Activated T-helper 17 cell treated with anti-CD3 and anti-CD28 coated beads, Interleukin-2, amount 50 U/mL, for 72 hours (primary cell): ENCODE measurements around the gene CCDC144A. TPM values are rescaled to one million over a fixed set of nuclear protein-coding genes. Genes with fewer than 3 reads are reported as not detected.
"Not testable (repeated sequence)": the region's sequence is repeated elsewhere in the genome, so short reads cannot be mapped to it uniquely, and the experiment has no call there.

ENCODE experiments used
- ATAC-seq: fragments of 150-1000 bp; cut with Tn5 transposase; replicated peaks from 2 replicates; pipeline ENCODE4 v1.10.0; 2021; ENCODE audit warnings: mild to moderate bottlenecking, moderate library complexity
- H3K27ac Mint-ChIP-seq: one replicate; pipeline ENCODE4 v1.8.0; 2022; ENCODE audit warnings: mixed read lengths
- H3K27me3 Mint-ChIP-seq: one replicate; pipeline ENCODE4 v1.8.0; 2022; ENCODE audit warnings: mixed read lengths
- H3K36me3 Mint-ChIP-seq: one replicate; pipeline ENCODE4 v1.8.0; 2022; ENCODE audit warnings: low read depth, mild to moderate bottlenecking, mixed read lengths
- H3K4me1 Mint-ChIP-seq: one replicate; pipeline ENCODE4 v1.8.0; 2022; ENCODE audit warnings: mixed read lengths
- H3K4me3 Mint-ChIP-seq: one replicate; pipeline ENCODE4 v1.8.0; 2022; ENCODE audit warnings: mild to moderate bottlenecking, mixed read lengths
- H3K9me3 Mint-ChIP-seq: one replicate; pipeline ENCODE4 v1.8.0; 2022; ENCODE audit warnings: mixed read lengths
- total RNA-seq, 2 donors: library from RNA; stranded (reverse); gene quantifications; one replicate each; pipeline ENCODE4 v1.2.3, GENCODE V29; 2022

The CCDC144A gene
- total RNA-seq, 2 donors from 2014 or later = 8.2 to 13.4 TPM

GRCh38 chr17:16687151-16687550 lies 2.9 kb upstream of the CCDC144A start:
- H3K27ac Mint-ChIP-seq, H3K9me3 Mint-ChIP-seq, ATAC-seq, H3K36me3 Mint-ChIP-seq, H3K4me3 Mint-ChIP-seq, H3K4me1 Mint-ChIP-seq: not testable (repeated sequence)
- H3K27me3 Mint-ChIP-seq = peaks cover 19% of the 10 kb centered on the region

DNA sequence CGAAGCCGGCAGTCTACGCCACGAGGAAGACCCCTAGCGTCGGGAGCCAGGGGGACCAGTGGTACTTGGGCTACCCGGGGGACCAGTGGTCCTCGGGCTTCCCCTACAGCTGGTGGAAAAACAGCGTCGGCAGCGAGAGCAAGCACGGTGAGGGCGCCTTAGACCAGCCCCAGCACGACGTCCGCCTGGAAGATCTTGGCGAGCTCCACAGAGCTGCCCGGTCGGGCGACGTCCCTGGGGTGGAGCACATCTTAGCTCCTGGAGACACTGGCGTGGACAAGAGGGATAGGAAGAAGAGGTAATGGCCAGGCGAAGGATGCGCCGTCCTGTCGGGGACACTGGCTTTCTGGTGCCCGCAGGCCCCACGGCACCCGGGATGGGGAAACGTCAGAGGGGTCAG lies 406 bp downstream of the CCDC144A start:
- not testable (repeated sequence) for H3K4me3 Mint-ChIP-seq, H3K9me3 Mint-ChIP-seq, H3K27ac Mint-ChIP-seq, H3K4me1 Mint-ChIP-seq, H3K36me3 Mint-ChIP-seq, H3K27me3 Mint-ChIP-seq
- ATAC-seq = peak; percentile 29

- H3K27me3 Mint-ChIP-seq, H3K36me3 Mint-ChIP-seq, H3K27ac Mint-ChIP-seq, H3K9me3 Mint-ChIP-seq, H3K4me1 Mint-ChIP-seq, H3K4me3 Mint-ChIP-seq, ATAC-seq: not testable (repeated sequence)
Measured at GRCh38 chr17:16697603-16698002, 7.6 kb downstream of the CCDC144A start.

- not testable (repeated sequence) for H3K36me3 Mint-ChIP-seq, H3K4me1 Mint-ChIP-seq, H3K9me3 Mint-ChIP-seq, H3K27ac Mint-ChIP-seq, ATAC-seq
- Mint-ChIP-seq H3K4me3 (peak overlapping the region; percentile 60), H3K27me3 (peaks cover 30% of the 10 kb centered on the region)
Measured at GRCh38 chr17:16745492-16746203, 55.6 kb downstream of the CCDC144A start.

DNA sequence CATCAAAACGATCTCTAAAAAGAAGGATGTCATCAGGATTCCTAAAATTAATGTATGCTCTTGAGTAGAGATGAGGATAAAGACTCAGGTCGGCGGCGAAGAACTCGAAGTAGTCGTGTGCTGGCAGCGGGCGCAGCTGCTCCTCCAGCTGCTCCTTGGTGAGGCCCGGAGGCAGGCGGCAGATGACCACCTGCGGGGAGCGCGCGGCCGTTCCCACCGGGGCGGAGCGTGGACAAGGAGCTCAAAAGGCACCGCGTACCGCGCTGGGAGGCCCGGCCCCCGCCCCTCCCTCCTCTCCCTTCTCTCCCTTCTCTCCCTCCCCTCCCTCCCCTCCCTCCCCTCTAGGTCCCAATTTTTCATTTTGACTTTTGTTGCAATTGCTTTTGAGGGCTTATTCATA lies 56.5 kb downstream of the CCDC144A start:
- Mint-ChIP-seq H3K27me3 (peaks cover 37% of the 10 kb centered on the region), H3K4me3 (peak overlapping the region; percentile 60)
- ATAC-seq, H3K27ac Mint-ChIP-seq, H3K36me3 Mint-ChIP-seq, H3K9me3 Mint-ChIP-seq, H3K4me1 Mint-ChIP-seq: not testable (repeated sequence)

- not testable (repeated sequence) for H3K27ac Mint-ChIP-seq, H3K9me3 Mint-ChIP-seq, H3K4me1 Mint-ChIP-seq, H3K4me3 Mint-ChIP-seq, H3K36me3 Mint-ChIP-seq, ATAC-seq
- H3K27me3 Mint-ChIP-seq = peaks cover 29% of the 10 kb centered on the region
Measured at GRCh38 chr17:16750515-16750914, 60.5 kb downstream of the CCDC144A start.

DNA sequence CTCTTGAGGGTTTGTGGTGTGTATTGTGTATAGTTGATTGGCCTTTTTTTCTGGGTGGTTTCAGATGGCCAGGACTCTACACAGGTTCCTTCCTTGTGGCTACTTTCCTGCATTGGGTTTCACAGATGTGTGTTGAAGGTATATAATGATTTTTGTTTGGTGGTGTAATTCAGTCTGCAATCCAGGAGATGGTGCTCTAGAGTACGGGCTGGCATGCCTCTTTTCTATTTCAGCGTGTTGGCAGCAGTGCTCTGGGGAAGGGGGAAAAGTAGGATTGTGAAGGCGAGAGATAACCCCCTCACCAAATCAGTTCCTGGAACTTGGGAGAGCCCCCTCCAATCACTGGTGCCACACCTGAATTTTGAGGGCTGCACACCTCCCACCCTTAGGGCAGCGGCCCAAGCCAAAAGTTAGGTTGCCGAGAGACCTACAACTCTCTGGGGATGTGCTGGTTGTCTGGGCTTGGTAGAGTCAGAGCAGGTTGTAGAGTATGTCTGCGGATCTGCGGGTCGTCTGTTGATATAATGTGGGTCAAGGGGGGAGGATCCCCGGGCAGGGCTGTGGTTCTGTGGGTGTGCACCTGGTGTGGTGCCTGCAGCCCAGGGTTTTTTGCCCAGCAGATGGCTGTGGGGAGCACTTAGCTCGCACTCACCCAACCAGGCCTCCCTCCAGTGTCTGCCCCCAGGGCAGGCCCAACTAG lies 61.3 kb downstream of the CCDC144A start:
- H3K36me3 Mint-ChIP-seq, H3K4me3 Mint-ChIP-seq, H3K27ac Mint-ChIP-seq, H3K4me1 Mint-ChIP-seq, H3K9me3 Mint-ChIP-seq, ATAC-seq: not testable (repeated sequence)
- peaks cover 21% of the 10 kb centered on the region for H3K27me3 Mint-ChIP-seq

DNA sequence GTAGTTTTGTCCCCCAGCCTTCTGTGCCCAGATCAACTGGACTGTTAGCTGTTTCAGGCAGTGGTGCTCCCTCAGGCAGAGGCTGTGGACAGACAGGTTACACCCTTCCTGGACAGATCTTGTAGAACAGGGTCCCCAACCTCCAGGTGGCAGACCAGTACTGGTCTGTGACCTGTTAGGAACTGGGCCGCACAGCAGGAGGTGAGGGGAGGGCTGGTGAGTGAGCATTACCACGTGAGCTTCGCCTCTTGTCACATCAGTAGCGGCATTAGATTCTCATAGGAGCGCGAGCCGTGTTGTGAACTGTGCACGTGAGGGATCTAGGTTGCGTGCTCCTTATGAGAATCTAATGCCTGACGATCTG lies 61.9 kb downstream of the CCDC144A start:
- not testable (repeated sequence) for ATAC-seq, H3K9me3 Mint-ChIP-seq, H3K27ac Mint-ChIP-seq, H3K36me3 Mint-ChIP-seq, H3K4me1 Mint-ChIP-seq, H3K4me3 Mint-ChIP-seq
- peaks cover 19% of the 10 kb centered on the region for H3K27me3 Mint-ChIP-seq

DNA sequence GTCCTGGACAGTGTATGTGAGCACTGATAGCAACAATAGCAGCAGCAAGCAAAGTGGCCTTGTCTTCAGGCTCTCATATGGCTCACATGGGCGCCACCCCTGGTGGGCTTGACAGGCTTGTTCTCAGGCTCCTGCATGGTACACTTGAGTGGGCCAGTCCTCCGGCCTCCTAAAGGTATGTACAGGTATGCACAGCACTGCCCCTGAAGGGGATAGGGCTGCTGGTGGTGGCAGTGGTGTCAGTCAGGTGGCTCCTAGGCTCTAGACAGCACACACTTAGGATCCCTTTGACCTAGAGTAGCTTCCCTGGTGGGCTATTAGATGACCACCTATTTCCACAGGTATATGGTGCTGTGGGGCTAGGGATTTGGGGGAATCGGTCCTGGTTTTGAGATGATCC lies 67.5 kb downstream of the CCDC144A start:
- H3K9me3 Mint-ChIP-seq, H3K4me1 Mint-ChIP-seq, ATAC-seq, H3K36me3 Mint-ChIP-seq, H3K27me3 Mint-ChIP-seq, H3K4me3 Mint-ChIP-seq, H3K27ac Mint-ChIP-seq: not testable (repeated sequence)

- H3K9me3 Mint-ChIP-seq, H3K36me3 Mint-ChIP-seq, H3K27me3 Mint-ChIP-seq, H3K27ac Mint-ChIP-seq, H3K4me3 Mint-ChIP-seq, ATAC-seq, H3K4me1 Mint-ChIP-seq: not testable (repeated sequence)
Measured at GRCh38 chr17:16758177-16758576, 68.1 kb downstream of the CCDC144A start.

DNA sequence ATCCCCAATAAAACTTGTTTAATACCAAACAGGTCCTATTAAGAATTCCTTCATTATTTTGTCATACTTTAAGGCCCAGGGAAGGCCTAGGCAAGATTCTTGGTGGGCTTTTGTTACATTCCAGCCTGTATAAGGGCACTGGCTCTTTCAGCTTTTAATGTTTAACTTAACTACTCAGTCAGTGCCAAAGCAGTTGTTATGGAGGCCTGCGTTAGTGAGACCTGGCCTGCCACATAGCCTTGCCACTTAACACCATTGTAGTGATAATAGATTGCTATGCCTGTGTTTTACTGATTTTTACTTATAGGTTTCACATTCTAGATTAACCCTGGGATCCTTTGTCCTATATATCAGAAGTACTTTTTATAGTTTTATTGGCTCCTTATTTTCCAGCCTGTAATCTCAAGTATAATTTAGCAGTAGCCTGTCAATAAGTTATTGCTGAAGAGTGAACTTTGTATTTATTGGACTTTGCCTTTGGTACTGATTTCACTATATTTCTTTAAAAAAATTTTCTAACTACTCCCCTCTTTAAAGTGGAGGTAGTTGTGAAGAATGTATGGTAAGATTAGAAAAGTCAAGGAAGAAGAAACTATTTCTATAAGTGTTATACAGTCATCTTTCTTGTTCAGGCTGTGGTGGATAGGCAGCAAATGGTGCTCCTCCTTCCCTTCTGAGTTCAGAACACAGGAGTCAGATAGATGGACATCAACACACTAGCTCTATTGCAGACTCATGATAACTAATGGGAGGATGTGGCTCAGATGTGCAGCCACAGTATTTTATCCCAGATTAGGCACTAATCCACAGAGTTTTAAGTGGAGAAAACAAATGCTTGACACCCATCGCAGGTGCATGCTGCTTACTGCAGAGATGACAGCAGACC lies 78.5 kb downstream of the CCDC144A start:
- H3K4me3 Mint-ChIP-seq, H3K36me3 Mint-ChIP-seq, H3K27ac Mint-ChIP-seq, H3K9me3 Mint-ChIP-seq, H3K4me1 Mint-ChIP-seq, H3K27me3 Mint-ChIP-seq, ATAC-seq: not testable (repeated sequence)

GRCh38 chr17:16772394-16773145 lies 82.5 kb downstream of the CCDC144A start:
- H3K36me3 Mint-ChIP-seq, H3K27ac Mint-ChIP-seq, H3K4me3 Mint-ChIP-seq, ATAC-seq, H3K9me3 Mint-ChIP-seq, H3K4me1 Mint-ChIP-seq, H3K27me3 Mint-ChIP-seq: not testable (repeated sequence)

DNA sequence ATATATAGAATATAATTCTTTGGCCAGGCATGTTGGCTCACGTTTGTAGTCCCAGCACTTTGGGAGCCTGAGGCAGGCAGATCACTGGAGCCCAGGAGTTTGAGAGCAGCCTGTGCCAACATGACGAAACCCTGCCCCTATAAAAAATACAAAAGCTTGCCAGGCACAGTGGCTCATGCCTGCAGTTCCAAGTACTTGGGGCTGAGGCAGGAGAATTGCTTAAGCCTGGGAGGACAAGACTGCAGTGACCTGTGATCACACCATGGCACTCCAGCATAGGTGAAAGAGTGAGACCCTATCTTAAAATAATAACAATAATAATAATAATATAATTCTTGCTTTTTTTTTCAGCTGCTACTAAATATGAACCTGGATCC lies 83.1 kb downstream of the CCDC144A start:
- H3K9me3 Mint-ChIP-seq, H3K27ac Mint-ChIP-seq, ATAC-seq, H3K4me3 Mint-ChIP-seq, H3K27me3 Mint-ChIP-seq, H3K36me3 Mint-ChIP-seq, H3K4me1 Mint-ChIP-seq: not testable (repeated sequence)

- ATAC-seq, H3K27ac Mint-ChIP-seq, H3K9me3 Mint-ChIP-seq, H3K4me1 Mint-ChIP-seq, H3K4me3 Mint-ChIP-seq, H3K27me3 Mint-ChIP-seq, H3K36me3 Mint-ChIP-seq: not testable (repeated sequence)
Measured at GRCh38 chr17:16787851-16788250, 97.8 kb downstream of the CCDC144A start.
